ENCODE results near the gene SLC7A7. TPM values are rescaled to one million over a fixed set of nuclear protein-coding genes. Genes with fewer than 3 reads are reported as not detected.
A peak's percentile ranks its signal among the peaks of the same experiment; 100 is the strongest.

The SLC7A7 gene
- total and polyA plus RNA-seq, 2 of the 13 experiments (the other 11 are each of a cell fraction or from before 2014, with no cell fraction given), result 0.13 to 0.63 TPM

DNA sequence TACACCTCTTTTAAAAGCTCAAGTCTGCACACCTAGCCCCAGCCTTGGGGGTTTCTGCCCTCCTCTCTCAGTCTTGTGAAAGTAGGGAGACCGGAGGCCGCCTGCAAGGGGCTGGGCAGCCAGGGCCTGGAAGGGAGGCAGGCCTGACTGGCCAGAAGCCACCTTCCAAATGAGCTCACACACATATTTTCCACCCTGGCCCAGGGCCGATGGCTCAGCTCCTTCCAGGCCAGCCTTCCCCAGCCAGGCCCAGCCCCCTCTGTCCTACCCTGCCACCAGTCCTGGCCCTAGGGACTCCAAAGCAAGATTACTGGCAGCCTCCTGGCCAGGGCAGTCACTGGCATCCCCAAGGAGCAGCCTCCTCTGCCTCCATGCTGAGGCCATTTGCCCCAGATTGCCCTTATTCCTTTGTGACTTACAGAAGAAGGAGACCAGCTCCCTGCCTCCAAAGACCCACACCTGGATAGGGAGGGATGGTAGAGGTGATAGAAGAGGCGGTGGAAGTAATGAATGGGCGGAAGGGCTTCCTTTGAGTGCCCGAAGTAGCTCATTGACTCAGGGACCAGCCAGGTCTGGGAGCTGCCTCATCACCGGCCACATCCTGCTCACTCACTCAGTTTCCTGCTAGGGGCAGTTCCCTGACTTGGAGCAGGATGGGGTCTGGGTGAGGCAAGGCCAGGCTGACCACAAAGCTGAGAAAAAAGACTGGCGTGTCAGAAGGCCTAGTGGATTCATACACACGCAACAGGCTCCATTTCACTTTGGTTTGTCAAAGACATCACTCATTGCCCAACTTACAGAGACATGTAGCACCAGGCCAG is 35.9 kb upstream of the SLC7A7 start (continued):
- TF ChIP-seq, protein P1, sequence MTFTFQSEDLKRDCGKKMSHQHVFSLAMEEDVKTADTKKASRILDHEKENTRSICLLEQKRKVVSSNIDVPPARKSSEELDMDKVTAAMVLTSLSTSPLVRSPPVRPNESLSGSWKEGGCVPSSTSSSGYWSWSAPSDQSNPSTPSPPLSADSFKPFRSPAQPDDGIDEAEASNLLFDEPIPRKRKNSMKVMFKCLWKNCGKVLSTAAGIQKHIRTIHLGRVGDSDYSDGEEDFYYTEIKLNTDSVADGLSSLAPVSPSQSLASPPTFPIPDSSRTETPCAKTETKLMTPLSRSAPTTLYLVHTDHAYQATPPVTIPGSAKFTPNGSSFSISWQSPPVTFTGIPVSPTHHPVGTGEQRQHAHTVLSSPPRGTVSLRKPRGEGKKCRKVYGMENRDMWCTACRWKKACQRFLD (CRISPR knock-in tag; IDR thresholded peaks at IDR 0.05; ENCODE audit: borderline replicate concordance), result peak; percentile 58; the same call in 1 of the 2 replicates
- TF ChIP-seq ZNF24 (IDR thresholded peaks at IDR 0.05), result no peak
- TF ChIP-seq PATZ1 (CRISPR knock-in tag; IDR thresholded peaks at IDR 0.05), result no peak
- no peak for TF ChIP-seq KDM1A (CRISPR knock-in tag; IDR thresholded peaks at IDR 0.05)
- no peak for TF ChIP-seq TMF1 (CRISPR knock-in tag; IDR thresholded peaks at IDR 0.05; ENCODE audit: low read depth)
- TF ChIP-seq ZNF501 (CRISPR knock-in tag; IDR thresholded peaks at IDR 0.05), result no peak; the same call in 1 of the 2 replicates
- no peak for TF ChIP-seq DRAP1 (CRISPR knock-in tag; IDR thresholded peaks at IDR 0.05)
- TF ChIP-seq IRF9 (CRISPR knock-in tag; IDR thresholded peaks at IDR 0.05; ENCODE audit: borderline replicate concordance), result 0 out of 2 replicates have a peak, but pooled peaks have one; percentile 36
- no peak for TF ChIP-seq TFAP4 (IDR thresholded peaks at IDR 0.05; ENCODE audit: borderline replicate concordance, low read depth)
- no peak for TF ChIP-seq DMAP1 (CRISPR knock-in tag; IDR thresholded peaks at IDR 0.05)
- no peak for TF ChIP-seq KLF16 (CRISPR knock-in tag; IDR thresholded peaks at IDR 0.05)
- TF ChIP-seq ZBTB33 (CRISPR knock-in tag; IDR thresholded peaks at IDR 0.05), result no peak
- TF ChIP-seq, protein P2, sequence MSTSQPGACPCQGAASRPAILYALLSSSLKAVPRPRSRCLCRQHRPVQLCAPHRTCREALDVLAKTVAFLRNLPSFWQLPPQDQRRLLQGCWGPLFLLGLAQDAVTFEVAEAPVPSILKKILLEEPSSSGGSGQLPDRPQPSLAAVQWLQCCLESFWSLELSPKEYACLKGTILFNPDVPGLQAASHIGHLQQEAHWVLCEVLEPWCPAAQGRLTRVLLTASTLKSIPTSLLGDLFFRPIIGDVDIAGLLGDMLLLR (CRISPR knock-in tag; IDR thresholded peaks at IDR 0.05), result no peak
- TF ChIP-seq GZF1 (CRISPR knock-in tag; IDR thresholded peaks at IDR 0.05), result no peak
- no peak for TF ChIP-seq SALL1 (CRISPR knock-in tag; IDR thresholded peaks at IDR 0.05)
- TF ChIP-seq NCOR1 (IDR thresholded peaks at IDR 0.05; ENCODE audit: borderline replicate concordance, low read length), result no peak
- TF ChIP-seq POLR2A (IDR thresholded peaks at IDR 0.05; ENCODE audit: insufficient read depth in 1 of 2, low read depth in 2 of 2, low read length in 2 of 2), result no peak
- no peak for TF ChIP-seq RFXAP (CRISPR knock-in tag; IDR thresholded peaks at IDR 0.05; ENCODE audit: borderline replicate concordance)
- TF ChIP-seq SUZ12 (IDR thresholded peaks at IDR 0.05; ENCODE audit: low read depth, low read length), result no peak

All from HepG2 (cell line).